CD8-positive, alpha-beta memory T cell (primary cell): Measurements from ENCODE around the gene PCMT1. TPM values are rescaled to one million over a fixed set of nuclear protein-coding genes. Genes with fewer than 3 reads are reported as not detected.
"Not testable (repeated sequence)": the region's sequence is repeated elsewhere in the genome, so short reads cannot be mapped to it uniquely, and the experiment has no call there.

Experiments used
- CTCF ChIA-PET: fragments of 350-600 bp; sonication (Branson Sonifier 250); formaldehyde crosslinking; loops from one replicate; lab custom pipeline; 2021; ENCODE audit warnings: antibody characterized with exemption; lab: Charles Lee
- POLR2A ChIA-PET: fragments of 350-600 bp; sonication (Branson Sonifier 250); formaldehyde crosslinking; loops from one replicate; lab custom pipeline; 2021; ENCODE audit warnings: antibody characterized with exemption; lab: Charles Lee
- DNase-seq, 5 donors: peaks; one replicate each; pipeline versions ENCODE4 v3.0.0 to v3.0.0-alpha.2; 2020 to 2022; ENCODE audit warnings: mixed read lengths in 1 of 5
- H3K27ac ChIP-seq: one replicate; pipeline ENCODE4 v1.7.0; 2013; ENCODE audit warnings: low read depth, mild to moderate bottlenecking, low read length, moderate library complexity
- H3K27me3 ChIP-seq: 2 replicates; pipeline ENCODE4 v1.7.0; 2013; ENCODE audit warnings: low read length, mild to moderate bottlenecking; ENCODE audit not compliant: insufficient read depth, poor library complexity, severe bottlenecking
- H3K36me3 ChIP-seq: 2 replicates; pipeline ENCODE4 v1.7.0; 2013; ENCODE audit warnings: mild to moderate bottlenecking, low read length, moderate library complexity; ENCODE audit not compliant: insufficient read depth
- H3K4me1 ChIP-seq: 2 replicates; pipeline ENCODE4 v1.7.0; 2013; ENCODE audit warnings: mild to moderate bottlenecking, low read length, moderate library complexity; ENCODE audit not compliant: insufficient read depth
- H3K4me3 ChIP-seq: 2 replicates; pipeline ENCODE4 v1.7.0; 2013; ENCODE audit warnings: mild to moderate bottlenecking, low read length
- H3K9me3 ChIP-seq: 2 replicates; pipeline ENCODE4 v1.7.0; 2013; ENCODE audit warnings: mild to moderate bottlenecking, low read length
- H3K27ac Mint-ChIP-seq, 8 donors: one replicate each; pipeline ENCODE4 v1.8.0; 2020 to 2021; ENCODE audit warnings: mixed read lengths in 8 of 8, mild to moderate bottlenecking in 6 of 8, inconsistent platforms in 3 of 8, moderate library complexity in 3 of 8
- H3K27me3 Mint-ChIP-seq, 2 donors: one replicate each; pipeline ENCODE4 v1.8.0; 2020 to 2021; ENCODE audit warnings: mixed read lengths in 2 of 2, mild to moderate bottlenecking in 1 of 2, moderate library complexity in 1 of 2
- H3K36me3 Mint-ChIP-seq, 3 donors: one replicate each; pipeline ENCODE4 v1.8.0; 2020 to 2021; ENCODE audit warnings: mixed read lengths in 3 of 3, inconsistent platforms in 1 of 3, mild to moderate bottlenecking in 1 of 3
- H3K4me1 Mint-ChIP-seq, 3 donors: one replicate each; pipeline ENCODE4 v1.8.0; 2020 to 2021; ENCODE audit warnings: mixed read lengths in 3 of 3, inconsistent platforms in 1 of 3, mild to moderate bottlenecking in 1 of 3
- H3K4me3 Mint-ChIP-seq, 7 donors: one replicate each; pipeline ENCODE4 v1.8.0; 2020 to 2021; ENCODE audit warnings: mixed read lengths in 7 of 7, mild to moderate bottlenecking in 6 of 7, moderate library complexity in 4 of 7, inconsistent platforms in 2 of 7
- H3K9me3 Mint-ChIP-seq, 5 donors: one replicate each; pipeline ENCODE4 v1.8.0; 2020 to 2022; ENCODE audit warnings: mixed read lengths in 5 of 5, mild to moderate bottlenecking in 3 of 5, moderate library complexity in 2 of 5, inconsistent platforms in 1 of 5
- polyA plus RNA-seq: library from polyadenylated mRNA; unstranded; fragments of 300-500 nt; fragmentation: Illumina TruSeq; gene quantifications from one replicate; pipeline ENCODE4 v1.2.3, GENCODE V29; 2021
- total RNA-seq, 2 experiments: library from RNA; stranded (reverse); gene quantifications; one replicate each; pipeline ENCODE4 v1.2.3, GENCODE V29; 2021

PCMT1 gene
- total and polyA plus RNA-seq, 3 experiments from 2014 or later: 107 to 148 (median 108) TPM

DNA sequence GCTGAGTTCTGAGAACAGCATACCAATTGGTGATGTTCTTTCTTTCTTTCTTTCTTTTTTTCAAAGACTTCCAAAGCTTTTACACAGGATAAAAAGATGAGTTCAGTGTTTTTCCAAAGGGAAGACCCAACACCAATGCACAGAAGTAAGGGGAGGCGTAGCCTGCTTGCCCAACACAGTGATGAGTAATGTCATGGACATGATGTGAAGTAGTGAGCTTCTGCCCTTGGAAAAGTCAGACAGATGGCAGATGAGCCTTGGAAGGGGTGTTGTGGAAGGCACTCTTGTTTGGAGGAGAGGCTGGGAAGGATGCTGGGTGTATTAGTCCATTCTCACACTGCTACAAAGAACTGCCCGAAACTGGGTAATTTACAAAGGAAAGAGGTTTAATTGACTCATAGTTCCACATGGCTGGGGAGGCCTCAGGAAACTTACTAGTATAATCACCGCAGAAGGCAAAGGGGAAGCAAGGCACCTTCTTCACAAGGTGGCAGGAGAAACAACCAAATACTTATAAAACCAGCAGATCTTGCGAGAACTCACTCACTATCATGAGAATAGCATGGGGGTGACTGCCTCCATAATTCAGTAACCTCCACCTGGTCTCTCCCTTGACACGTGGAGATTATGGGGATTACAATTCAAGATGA lies 102.0 kb downstream of the PCMT1 start:
- Histone ChIP-seq H3K36me3 (no peaks in the 10 kb centered on the region), H3K4me1 (no peaks in the 10 kb centered on the region), H3K27me3 (no peaks in the 10 kb centered on the region), H3K9me3 (no peaks in the 10 kb centered on the region), H3K27ac (no peak overlapping the region), H3K4me3 (no peak overlapping the region)
- DNase-seq: no peak
- CTCF ChIA-PET: interaction anchor here (1.2 kb wide), 1 partner anchor 11 kb away, joined by 5 read pairs; no protein-coding TSS in a partner anchor
- no peak overlapping the region for H3K4me3 Mint-ChIP-seq
- no peaks in the 10 kb centered on the region for H3K36me3 Mint-ChIP-seq
- H3K27ac Mint-ChIP-seq: no peak overlapping the region
- H3K4me1 Mint-ChIP-seq: no peaks in the 10 kb centered on the region
- H3K27me3 Mint-ChIP-seq: peaks cover 17 to 31% of the 10 kb centered on the region in 2 donors
- POLR2A ChIA-PET: no interaction called here
- H3K9me3 Mint-ChIP-seq: no peaks in the 10 kb centered on the region

- Histone ChIP-seq H3K27ac (no peak overlapping the region), H3K9me3 (no peaks in the 10 kb centered on the region), H3K4me1 (no peaks in the 10 kb centered on the region), H3K4me3 (no peak overlapping the region), H3K27me3 (no peaks in the 10 kb centered on the region), H3K36me3 (no peaks in the 10 kb centered on the region)
- CTCF ChIA-PET: interaction anchor here (0.9 kb wide), 1 partner anchor 134 kb away, joined by 3 read pairs; the partner anchor contains the start of gene LATS1
- POLR2A ChIA-PET: interaction anchor here (0.5 kb wide), 1 partner anchor 31 kb away, joined by 6 read pairs; no protein-coding TSS in a partner anchor
- H3K9me3 Mint-ChIP-seq: no peaks in the 10 kb centered on the region
- peaks cover 17 to 33% of the 10 kb centered on the region in 2 donors for H3K27me3 Mint-ChIP-seq
- H3K36me3 Mint-ChIP-seq: no peaks in the 10 kb centered on the region
- no peak overlapping the region for H3K27ac Mint-ChIP-seq
- no peaks in the 10 kb centered on the region for H3K4me1 Mint-ChIP-seq
- no peak for DNase-seq
- H3K4me3 Mint-ChIP-seq: no peak overlapping the region
These were observed 102.6 kb downstream of the PCMT1 start for GRCh38 chr6:149852180-149852579.

GRCh38 chr6:149852881-149853280 lies 103.3 kb downstream of the PCMT1 start:
- H3K4me3 Mint-ChIP-seq: no peak overlapping the region
- H3K4me3 ChIP-seq: no peak overlapping the region
- no peaks in the 10 kb centered on the region for H3K4me1 Mint-ChIP-seq
- peaks cover 19 to 36% of the 10 kb centered on the region in 2 donors for H3K27me3 Mint-ChIP-seq
- H3K27ac Mint-ChIP-seq: no peak overlapping the region
- H3K36me3 Mint-ChIP-seq: no peaks in the 10 kb centered on the region
- no peaks in the 10 kb centered on the region for H3K36me3 ChIP-seq
- DNase-seq: no peak
- H3K27ac ChIP-seq: no peak overlapping the region
- H3K9me3 ChIP-seq: no peaks in the 10 kb centered on the region
- H3K4me1 ChIP-seq: no peaks in the 10 kb centered on the region
- H3K9me3 Mint-ChIP-seq: no peaks in the 10 kb centered on the region
- CTCF ChIA-PET: interaction anchor here (0.9 kb wide), 1 partner anchor 135 kb away, joined by 3 read pairs; the partner anchor contains the start of gene LATS1
- POLR2A ChIA-PET: no interaction called here
- no peaks in the 10 kb centered on the region for H3K27me3 ChIP-seq

DNA sequence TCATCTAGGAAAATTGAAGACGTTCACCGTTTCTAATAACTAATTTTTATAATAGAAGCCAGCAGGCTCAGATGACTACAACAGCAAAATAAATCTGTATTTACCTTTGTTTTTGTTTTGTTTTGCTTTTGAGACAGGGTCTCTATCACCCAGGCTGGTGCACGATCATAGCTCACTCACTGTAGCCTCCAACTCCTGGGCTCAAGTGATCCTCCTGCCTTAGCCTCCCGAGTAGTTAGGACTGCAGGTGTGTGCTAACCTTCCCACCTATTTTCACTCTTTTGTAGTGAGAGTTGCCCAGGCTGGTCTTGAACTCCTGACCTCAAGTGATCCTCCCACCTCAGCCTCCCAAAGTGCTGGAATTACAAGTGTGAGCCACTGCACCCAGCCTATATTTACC lies 104.5 kb downstream of the PCMT1 start:
- H3K27me3 ChIP-seq, CTCF ChIA-PET, H3K4me3 Mint-ChIP-seq, H3K4me3 ChIP-seq, H3K36me3 Mint-ChIP-seq, POLR2A ChIA-PET, H3K27ac Mint-ChIP-seq, H3K9me3 ChIP-seq, DNase-seq, H3K27ac ChIP-seq, H3K4me1 Mint-ChIP-seq, H3K9me3 Mint-ChIP-seq, H3K4me1 ChIP-seq, H3K36me3 ChIP-seq: not testable (repeated sequence)
- peaks cover 22 to 46% of the 10 kb centered on the region in 2 donors for H3K27me3 Mint-ChIP-seq

GRCh38 chr6:149854532-149854931 lies 105.0 kb downstream of the PCMT1 start:
- no peaks in the 10 kb centered on the region for H3K27me3 ChIP-seq
- no peak for DNase-seq
- H3K4me1 Mint-ChIP-seq: no peaks in the 10 kb centered on the region
- H3K4me3 Mint-ChIP-seq: no peak overlapping the region
- H3K27me3 Mint-ChIP-seq: peaks cover 22 to 50% of the 10 kb centered on the region in 2 donors
- no peak overlapping the region for H3K27ac ChIP-seq
- no peaks in the 10 kb centered on the region for H3K9me3 ChIP-seq
- POLR2A ChIA-PET: no interaction called here
- H3K36me3 Mint-ChIP-seq: no peaks in the 10 kb centered on the region
- H3K4me1 ChIP-seq: no peaks in the 10 kb centered on the region
- no peaks in the 10 kb centered on the region for H3K9me3 Mint-ChIP-seq
- H3K36me3 ChIP-seq: no peaks in the 10 kb centered on the region
- H3K4me3 ChIP-seq: no peak overlapping the region
- no peak overlapping the region for H3K27ac Mint-ChIP-seq
- CTCF ChIA-PET: interaction anchor here (1.1 kb wide), 1 partner anchor 14 kb away, joined by 3 read pairs; no protein-coding TSS in a partner anchor

DNA sequence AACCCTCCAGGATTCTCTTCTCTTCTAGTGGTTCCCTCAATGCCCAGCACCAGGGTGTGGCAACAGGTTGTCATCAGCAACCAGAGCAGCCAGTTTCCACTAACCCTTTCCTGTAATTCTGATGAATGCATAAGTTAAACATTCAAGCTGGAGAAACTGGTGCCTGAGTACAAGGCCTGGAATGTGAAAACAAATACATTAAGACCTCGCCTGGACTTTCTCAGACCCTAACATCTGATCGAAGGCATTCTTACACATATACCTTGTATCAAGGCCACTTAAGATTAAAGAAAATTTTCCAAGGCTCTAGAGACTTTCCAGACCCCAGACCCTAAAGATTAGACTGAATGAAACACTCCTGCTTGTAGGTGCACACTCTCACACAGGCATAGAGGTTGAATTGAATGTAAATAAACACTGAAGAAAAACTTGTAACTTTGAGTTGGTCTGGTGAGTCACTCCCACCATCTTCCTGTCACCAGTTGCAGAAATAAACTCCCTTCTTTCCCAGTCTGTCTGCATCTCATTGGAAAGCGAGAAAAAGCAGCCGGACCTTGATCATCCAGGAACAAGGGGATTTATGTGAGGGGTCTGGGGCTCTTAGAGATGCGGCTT lies 105.6 kb downstream of the PCMT1 start:
- ChIA-PET CTCF (interaction anchor here (1.1 kb wide), 1 partner anchor 15 kb away, joined by 3 read pairs; no protein-coding TSS in a partner anchor), POLR2A (no interaction called here)
- no peaks in the 10 kb centered on the region for H3K27me3 ChIP-seq
- H3K36me3 ChIP-seq: no peaks in the 10 kb centered on the region
- Mint-ChIP-seq H3K36me3 (no peaks in the 10 kb centered on the region), H3K27me3 (peaks cover 22 to 54% of the 10 kb centered on the region in 2 donors), H3K4me3 (no peak overlapping the region), H3K27ac (no peak overlapping the region), H3K9me3 (no peaks in the 10 kb centered on the region), H3K4me1 (no peaks in the 10 kb centered on the region)
- H3K4me3 ChIP-seq: no peak overlapping the region
- no peaks in the 10 kb centered on the region for H3K4me1 ChIP-seq
- H3K9me3 ChIP-seq: no peaks in the 10 kb centered on the region
- DNase-seq: no peak
- H3K27ac ChIP-seq: no peak overlapping the region

- ChIA-PET POLR2A (interaction anchor here (0.7 kb wide), 1 partner anchor 54 kb away, joined by 3 read pairs; no protein-coding TSS in a partner anchor), CTCF (no interaction called here)
- Mint-ChIP-seq H3K4me1 (no peaks in the 10 kb centered on the region), H3K27me3 (peaks cover 22 to 57% of the 10 kb centered on the region in 2 donors), H3K4me3 (no peak overlapping the region), H3K27ac (no peak overlapping the region), H3K9me3 (no peaks in the 10 kb centered on the region), H3K36me3 (no peaks in the 10 kb centered on the region)
- Histone ChIP-seq H3K27ac (no peak overlapping the region), H3K27me3 (no peaks in the 10 kb centered on the region), H3K36me3 (no peaks in the 10 kb centered on the region), H3K4me1 (no peaks in the 10 kb centered on the region), H3K9me3 (no peaks in the 10 kb centered on the region), H3K4me3 (no peak overlapping the region)
- DNase-seq: no peak
These were observed 106.2 kb downstream of the PCMT1 start for GRCh38 chr6:149855741-149856140.
